ENCODE measurements around the gene UNC5A.
"Not testable (repeated sequence)": the region's sequence is repeated elsewhere in the genome, so short reads cannot be mapped to it uniquely, and the experiment has no call there.

Gene UNC5A

GRCh38 chr5:176863765-176864098 is 53.4 kb downstream of the UNC5A start:
- no peak for DNase-seq (ENCODE audit: low spot score)

GRCh38 chr5:176864755-176865154 is 54.4 kb downstream of the UNC5A start:
- no peak for DNase-seq (ENCODE audit: low spot score)

DNA sequence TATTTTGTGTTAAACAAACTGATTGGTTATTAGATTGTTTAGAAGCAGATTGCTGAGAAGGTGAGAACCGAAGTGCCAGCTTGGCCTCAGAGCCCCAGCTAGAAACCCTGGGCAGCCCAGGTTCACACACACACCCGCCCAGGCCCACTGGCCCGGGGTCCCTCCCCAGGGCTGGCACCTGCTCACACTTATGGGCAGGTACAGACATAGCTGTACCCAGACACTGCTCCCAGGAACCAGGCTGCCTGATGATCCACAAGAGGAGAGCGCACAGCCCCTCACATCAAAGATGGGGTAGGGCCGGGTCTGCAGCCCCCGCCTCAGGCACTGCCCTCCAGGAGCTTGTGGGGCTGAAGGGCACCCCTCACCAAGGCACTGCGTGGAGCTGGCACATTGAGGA is 55.6 kb downstream of the UNC5A start:
- no peak for DNase-seq (ENCODE audit: low spot score)

- no peak for DNase-seq (ENCODE audit: low spot score)
Observed at GRCh38 chr5:176866707-176867310, 56.5 kb downstream of the UNC5A start.

- no peak for DNase-seq (ENCODE audit: low spot score)
Observed at GRCh38 chr5:176868126-176868525, 57.8 kb downstream of the UNC5A start.

GRCh38 chr5:176868731-176869130 is 58.4 kb downstream of the UNC5A start:
- no peak for DNase-seq (ENCODE audit: low spot score)

GRCh38 chr5:176869501-176870109 is 59.2 kb downstream of the UNC5A start:
- no peak for DNase-seq (ENCODE audit: low spot score)

GRCh38 chr5:176870110-176870591 is 59.8 kb downstream of the UNC5A start:
- DNase-seq (ENCODE audit: low spot score): peak; percentile 76

- not testable (repeated sequence) for DNase-seq (ENCODE audit: low spot score)
Observed at GRCh38 chr5:176870644-176871043, 60.3 kb downstream of the UNC5A start.

GRCh38 chr5:176872586-176872985 is 62.2 kb downstream of the UNC5A start:
- not testable (repeated sequence) for DNase-seq (ENCODE audit: low spot score)

DNA sequence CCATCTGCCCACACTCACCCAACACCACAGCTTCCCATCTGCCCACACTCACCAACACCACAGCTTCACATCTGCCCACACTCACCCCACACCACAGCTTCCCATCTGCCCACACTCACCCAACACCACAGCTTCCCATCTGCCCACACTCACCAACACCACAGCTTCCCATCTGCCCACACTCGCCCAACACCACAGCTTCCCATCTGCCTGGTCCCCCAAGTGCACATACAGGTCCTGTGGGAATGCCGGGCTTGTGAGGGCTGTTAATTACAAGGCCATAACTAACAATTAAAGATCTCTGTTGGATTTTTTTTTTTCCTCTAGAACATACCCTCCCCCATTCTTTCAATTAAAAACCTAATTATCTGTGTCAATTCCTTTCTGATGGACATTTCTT is 62.7 kb downstream of the UNC5A start:
- not testable (repeated sequence) for DNase-seq (ENCODE audit: low spot score)

DNA sequence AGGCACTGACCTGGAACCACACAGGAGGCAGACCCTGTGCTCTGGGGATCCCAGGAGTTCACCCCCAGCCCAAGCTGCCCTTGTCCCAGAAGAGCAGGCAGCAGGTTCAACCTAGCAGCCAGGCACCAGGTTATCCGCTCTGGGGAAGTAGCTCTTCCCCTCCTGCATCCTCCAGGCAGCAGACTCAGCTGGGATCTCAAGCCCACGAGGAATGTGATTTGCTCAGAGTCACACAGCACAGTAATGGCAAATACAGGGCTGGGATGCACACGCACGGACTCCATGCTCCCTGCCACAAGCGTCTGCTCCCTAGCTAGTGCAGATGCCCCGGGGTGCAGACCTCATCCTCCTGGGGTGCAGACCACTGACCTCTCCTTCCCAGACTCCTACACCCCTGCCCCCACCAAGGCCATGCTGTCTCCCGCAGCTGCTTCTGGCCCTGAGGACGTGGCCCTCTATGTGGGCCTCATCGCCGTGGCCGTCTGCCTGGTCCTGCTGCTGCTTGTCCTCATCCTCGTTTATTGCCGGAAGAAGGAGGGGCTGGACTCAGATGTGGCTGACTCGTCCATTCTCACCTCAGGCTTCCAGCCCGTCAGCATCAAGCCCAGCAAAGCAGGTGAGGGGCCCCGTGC is 63.3 kb downstream of the UNC5A start:
- no peak for DNase-seq (ENCODE audit: low spot score)

DNA sequence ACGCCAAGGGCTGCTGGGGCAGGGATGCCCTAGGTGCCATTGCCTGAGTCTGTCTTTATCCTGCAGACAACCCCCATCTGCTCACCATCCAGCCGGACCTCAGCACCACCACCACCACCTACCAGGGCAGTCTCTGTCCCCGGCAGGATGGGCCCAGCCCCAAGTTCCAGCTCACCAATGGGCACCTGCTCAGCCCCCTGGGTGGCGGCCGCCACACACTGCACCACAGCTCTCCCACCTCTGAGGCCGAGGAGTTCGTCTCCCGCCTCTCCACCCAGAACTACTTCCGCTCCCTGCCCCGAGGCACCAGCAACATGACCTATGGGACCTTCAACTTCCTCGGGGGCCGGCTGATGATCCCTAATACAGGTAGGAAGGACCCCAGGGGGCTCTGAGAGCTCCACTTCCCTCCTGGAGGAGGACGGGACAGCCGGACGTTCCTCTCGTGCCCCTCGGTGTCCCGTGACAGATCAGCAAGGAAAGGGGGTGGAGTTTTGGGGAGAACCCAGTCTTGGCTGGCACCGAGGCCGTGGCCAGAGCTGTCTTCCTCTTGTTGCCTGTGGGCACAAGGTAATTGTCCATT is 63.9 kb downstream of the UNC5A start:
- DNase-seq (ENCODE audit: low spot score): no peak

- no peak for DNase-seq (ENCODE audit: low spot score)
Observed at GRCh38 chr5:176875014-176875550, 64.7 kb downstream of the UNC5A start.

GRCh38 chr5:176875783-176876505 is 65.6 kb downstream of the UNC5A start:
- no peak for DNase-seq (ENCODE audit: low spot score)

DNA sequence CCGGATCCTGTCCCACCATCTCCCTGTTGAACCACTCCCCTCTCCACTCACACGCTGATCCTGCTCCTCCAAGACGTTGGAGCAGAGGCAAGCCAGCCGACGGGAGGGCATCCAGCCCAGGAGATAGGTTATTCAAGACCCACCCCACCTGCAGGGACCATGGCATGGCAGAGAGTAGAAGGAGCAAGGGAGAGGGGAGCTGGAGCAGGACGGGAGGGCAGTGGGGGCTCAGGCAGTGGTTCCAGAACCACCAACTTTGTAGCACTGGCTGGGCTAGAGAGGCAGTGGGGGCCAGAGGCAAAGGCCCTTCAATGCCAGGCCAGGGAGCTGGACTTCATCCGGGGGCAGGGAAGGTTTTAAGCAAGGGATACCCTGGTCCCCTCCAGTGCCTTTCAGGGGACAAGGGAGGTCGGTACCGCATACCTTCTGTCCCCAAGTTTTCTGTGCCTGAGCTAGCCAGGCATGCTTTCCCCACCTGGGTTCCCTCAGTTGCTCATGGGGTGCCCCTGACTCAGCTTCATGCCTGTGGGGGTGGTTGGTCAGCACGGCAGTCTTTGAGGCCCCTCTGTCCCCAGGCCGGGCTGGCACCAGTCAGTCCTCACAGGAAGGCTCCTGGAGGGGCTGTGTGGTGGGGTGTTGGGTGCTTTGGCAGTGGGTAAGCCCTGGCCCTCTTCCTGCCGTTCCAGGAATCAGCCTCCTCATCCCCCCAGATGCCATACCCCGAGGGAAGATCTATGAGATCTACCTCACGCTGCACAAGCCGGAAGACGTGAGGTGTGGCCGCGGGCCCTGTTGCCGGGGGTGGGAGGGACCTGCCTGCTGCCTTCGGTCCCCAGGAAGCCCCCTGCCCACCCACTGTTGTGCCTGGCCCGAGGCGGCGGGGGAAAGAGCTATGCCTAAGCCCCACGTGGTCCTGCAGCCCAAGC is 66.4 kb downstream of the UNC5A start:
- DNase-seq (ENCODE audit: low spot score): no peak

GRCh38 chr5:176877793-176878331 is 67.5 kb downstream of the UNC5A start:
- no peak for DNase-seq (ENCODE audit: low spot score)

- no peak for DNase-seq (ENCODE audit: low spot score)
Observed at GRCh38 chr5:176878463-176878862, 68.1 kb downstream of the UNC5A start.

GRCh38 chr5:176878906-176879662 is 68.7 kb downstream of the UNC5A start:
- no peak for DNase-seq (ENCODE audit: low spot score)

All from GM03348 (cell line).